K562 (cell line): ENCODE data around the gene PHF21A. TPM values are rescaled to one million over a fixed set of nuclear protein-coding genes. Genes with fewer than 3 reads are reported as not detected.

Source experiments
- CTCF ChIP-seq, 3 experiments: IDR thresholded peaks in 2 of 3; conservative IDR thresholded peaks in 1 of 3; 2 replicates each; pipeline ENCODE4 v1.5.1; 2011 to 2012; ENCODE audit warnings: low read length in 3 of 3, mild to moderate bottlenecking in 3 of 3, control low read depth in 2 of 3, improper control_type of control experiment in 1 of 3, inconsistent platforms in 1 of 3, low read depth in 1 of 3, mixed read lengths in 1 of 3, moderate library complexity in 1 of 3; ENCODE audit not compliant: insufficient read depth in 2 of 3
- FOSL1 ChIP-seq: fragments of 200-800 bp; sonication (Bioruptor generic); conservative IDR thresholded peaks from 2 replicates; pipeline ENCODE4 v1.6.1; 2016; ENCODE audit warnings: missing genetic modification characterization, missing compliant biosample characterization
- HDAC2 ChIP-seq: fragments of 450-650 bp; IDR thresholded peaks from 2 replicates; pipeline ENCODE4 v1.6.1; 2016; ENCODE audit warnings: mild to moderate bottlenecking
- KLF16 ChIP-seq: IDR thresholded peaks from 2 replicates; pipeline ENCODE4 v1.6.1; 2016; ENCODE audit warnings: antibody characterized with exemption
- MAX ChIP-seq: sonication (generic); formaldehyde crosslinking; IDR thresholded peaks from 2 replicates; pipeline ENCODE4 v1.9.0; 2022; ENCODE audit warnings: mild to moderate bottlenecking, missing genetic modification reagents
- NUFIP1 ChIP-seq: fragments of 450-650 bp; IDR thresholded peaks from 2 replicates; pipeline ENCODE4 v1.6.1; 2018; ENCODE audit not compliant: partially characterized antibody
- RBM17 ChIP-seq: fragments of 200-400 bp; formaldehyde crosslinking; IDR thresholded peaks from 2 replicates; pipeline ENCODE4 v1.6.1; 2017; ENCODE audit warnings: low read depth, mild to moderate bottlenecking, low read length, borderline replicate concordance
- RHOXF2B ChIP-seq: fragments of 250-450 bp; sonication (Bioruptor Pico); conservative IDR thresholded peaks from 2 replicates; pipeline ENCODE4 v1.5.1; 2021
- SREBF1 ChIP-seq: fragments of 150-350 bp; IDR thresholded peaks from 2 replicates; pipeline ENCODE4 v1.6.1; 2014; ENCODE audit warnings: antibody characterized with exemption, low read depth, low read length, borderline replicate concordance
- TCF7L2 ChIP-seq: fragments of 150-350 bp; IDR thresholded peaks from 2 replicates; pipeline ENCODE4 v1.6.1; 2016; ENCODE audit warnings: low read depth, mild to moderate bottlenecking, low read length, moderate library complexity
- TEAD2 ChIP-seq: fragments of 450-650 bp; IDR thresholded peaks from 2 replicates; pipeline ENCODE4 v1.6.1; 2016; ENCODE audit warnings: missing genetic modification characterization, control low read depth, missing compliant biosample characterization
- THRB ChIP-seq: fragments of 450-650 bp; formaldehyde crosslinking; conservative IDR thresholded peaks from 2 replicates; pipeline ENCODE4 v1.4.0; 2022; ENCODE audit warnings: mild to moderate bottlenecking, missing genetic modification characterization
- TOE1 ChIP-seq, 2 experiments: fragments of 450-650 bp in 1 of 2; sonication (generic) in 1 of 2; formaldehyde crosslinking in 1 of 2; IDR thresholded peaks; 2 replicates each; pipeline versions ENCODE4 v1.7.1 to v1.8.0; 2016 to 2022; ENCODE audit warnings: borderline replicate concordance in 2 of 2, mild to moderate bottlenecking in 2 of 2, antibody characterized with exemption in 1 of 2, inconsistent platforms in 1 of 2, low read depth in 1 of 2, missing genetic modification reagents in 1 of 2, moderate library complexity in 1 of 2
- ZNF146 ChIP-seq: IDR thresholded peaks from one replicate; pipeline ENCODE4 v1.6.1; 2018; ENCODE audit warnings: missing compliant biosample characterization; ENCODE audit not compliant: unreplicated experiment
- ZNF785 ChIP-seq: fragments of 250-450 bp; sonication (Bioruptor Pico); IDR thresholded peaks from 2 replicates; pipeline ENCODE4 v1.4.0; 2020; ENCODE audit warnings: mild to moderate bottlenecking
- polyA plus RNA-seq, 8 experiments: library from polyadenylated mRNA; depleted of rRNA in 4 of 8; stranded (reverse) in 5 of 8; unstranded in 3 of 8; fragments of >200 nt; fragmentation: Nextera tagmentation in 2 of 8; fragmentation: Illumina TruSeq in 1 of 8; extraction: Ambion mirVana in 2 of 8; extraction: Trizol in 1 of 8; gene quantifications; 2 replicates each; pipeline versions ENCODE4 v1.2.1 to v1.2.3, GENCODE V29; 2011 to 2014; ENCODE audit warnings: inconsistent platforms in 1 of 8, missing spikeins in 1 of 8
- total RNA-seq, 7 experiments: library from RNA; depleted of rRNA in 6 of 7; stranded (reverse); fragments of >200 nt in 6 of 7; fragmentation: Illumina TruSeq in 2 of 7; extraction: Trizol in 2 of 7; gene quantifications; 2 replicates each; pipeline versions ENCODE4 v1.2.1 to v1.2.3, GENCODE V29; 2011 to 2021; ENCODE audit warnings: low replicate concordance in 1 of 7
- TF ChIP-seq, protein P1 (sequence below): sonication (generic); formaldehyde crosslinking; IDR thresholded peaks from 2 replicates; pipeline ENCODE4 v1.8.1; 2023; ENCODE audit warnings: missing genetic modification reagents, mild to moderate bottlenecking, borderline replicate concordance
- TF ChIP-seq, protein P2 (sequence below): fragments of 200-800 bp; sonication (Bioruptor generic); IDR thresholded peaks from 2 replicates; pipeline ENCODE4 v1.6.1; 2017; ENCODE audit warnings: missing genetic modification characterization, missing compliant biosample characterization

PHF21A gene
- total and polyA plus RNA-seq, 9 of the 15 experiments (the other 6 are each of a cell fraction or from before 2014, with no cell fraction given) = 1.5 to 32.4 (median 10.7) TPM

DNA sequence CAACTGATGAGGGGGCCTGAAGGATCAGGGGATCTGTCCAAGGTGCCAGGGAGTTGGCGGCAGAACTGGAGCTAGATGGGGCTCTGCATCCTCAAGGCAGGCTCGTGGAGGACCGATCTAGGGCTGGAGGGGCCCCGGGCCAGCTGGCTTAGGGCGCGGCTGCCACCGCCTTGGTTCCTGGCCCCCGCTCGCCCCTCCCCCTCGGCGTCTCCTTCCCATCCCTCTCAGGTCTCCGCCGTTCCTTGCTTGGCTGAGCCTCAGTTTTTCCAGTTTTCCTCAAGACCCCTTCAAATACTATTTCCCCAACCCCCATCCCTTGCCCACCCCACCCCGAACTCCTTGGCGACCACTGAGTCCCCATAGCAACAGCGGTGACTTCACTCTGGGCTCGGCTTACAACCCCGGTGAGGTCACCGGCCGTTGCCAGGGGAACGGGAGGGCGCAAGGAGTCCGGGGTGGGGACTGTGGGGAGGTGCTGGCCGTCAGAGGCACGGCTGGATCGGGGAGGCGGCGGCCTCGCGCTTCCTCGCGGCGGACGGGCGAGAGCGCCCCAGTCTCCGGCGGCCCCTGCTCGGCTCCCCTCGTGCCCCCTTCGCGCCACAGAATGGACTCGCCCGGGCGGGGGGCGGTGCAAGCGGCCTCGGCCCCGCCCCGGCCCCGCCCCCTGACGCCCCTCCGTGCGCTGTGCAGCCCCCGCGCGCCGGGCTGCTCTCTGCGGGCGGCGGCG, 221.6 kb downstream of the PHF21A start (continued):
- TF ChIP-seq SREBF1 = peak; percentile 78; the same call in 1 of the 2 replicates
- no peak for TF ChIP-seq TOE1 (IDR thresholded peaks at IDR 0.05; ENCODE audit: borderline replicate concordance)
- no peak for TF ChIP-seq TOE1 (CRISPR knock-in tag; IDR thresholded peaks at IDR 0.05; ENCODE audit: borderline replicate concordance, low read depth)
- peak; percentile 92 for TF ChIP-seq TCF7L2
- TF ChIP-seq, protein P1, sequence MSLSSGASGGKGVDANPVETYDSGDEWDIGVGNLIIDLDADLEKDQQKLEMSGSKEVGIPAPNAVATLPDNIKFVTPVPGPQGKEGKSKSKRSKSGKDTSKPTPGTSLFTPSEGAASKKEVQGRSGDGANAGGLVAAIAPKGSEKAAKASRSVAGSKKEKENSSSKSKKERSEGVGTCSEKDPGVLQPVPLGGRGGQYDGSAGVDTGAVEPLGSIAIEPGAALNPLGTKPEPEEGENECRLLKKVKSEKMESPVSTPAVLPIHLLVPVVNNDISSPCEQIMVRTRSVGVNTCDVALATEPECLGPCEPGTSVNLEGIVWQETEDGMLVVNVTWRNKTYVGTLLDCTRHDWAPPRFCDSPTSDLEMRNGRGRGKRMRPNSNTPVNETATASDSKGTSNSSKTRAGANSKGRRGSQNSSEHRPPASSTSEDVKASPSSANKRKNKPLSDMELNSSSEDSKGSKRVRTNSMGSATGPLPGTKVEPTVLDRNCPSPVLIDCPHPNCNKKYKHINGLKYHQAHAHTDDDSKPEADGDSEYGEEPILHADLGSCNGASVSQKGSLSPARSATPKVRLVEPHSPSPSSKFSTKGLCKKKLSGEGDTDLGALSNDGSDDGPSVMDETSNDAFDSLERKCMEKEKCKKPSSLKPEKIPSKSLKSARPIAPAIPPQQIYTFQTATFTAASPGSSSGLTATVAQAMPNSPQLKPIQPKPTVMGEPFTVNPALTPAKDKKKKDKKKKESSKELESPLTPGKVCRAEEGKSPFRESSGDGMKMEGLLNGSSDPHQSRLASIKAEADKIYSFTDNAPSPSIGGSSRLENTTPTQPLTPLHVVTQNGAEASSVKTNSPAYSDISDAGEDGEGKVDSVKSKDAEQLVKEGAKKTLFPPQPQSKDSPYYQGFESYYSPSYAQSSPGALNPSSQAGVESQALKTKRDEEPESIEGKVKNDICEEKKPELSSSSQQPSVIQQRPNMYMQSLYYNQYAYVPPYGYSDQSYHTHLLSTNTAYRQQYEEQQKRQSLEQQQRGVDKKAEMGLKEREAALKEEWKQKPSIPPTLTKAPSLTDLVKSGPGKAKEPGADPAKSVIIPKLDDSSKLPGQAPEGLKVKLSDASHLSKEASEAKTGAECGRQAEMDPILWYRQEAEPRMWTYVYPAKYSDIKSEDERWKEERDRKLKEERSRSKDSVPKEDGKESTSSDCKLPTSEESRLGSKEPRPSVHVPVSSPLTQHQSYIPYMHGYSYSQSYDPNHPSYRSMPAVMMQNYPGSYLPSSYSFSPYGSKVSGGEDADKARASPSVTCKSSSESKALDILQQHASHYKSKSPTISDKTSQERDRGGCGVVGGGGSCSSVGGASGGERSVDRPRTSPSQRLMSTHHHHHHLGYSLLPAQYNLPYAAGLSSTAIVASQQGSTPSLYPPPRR (CRISPR knock-in tag) = no peak
- no peak for TF ChIP-seq TEAD2
- TF ChIP-seq, protein P2, sequence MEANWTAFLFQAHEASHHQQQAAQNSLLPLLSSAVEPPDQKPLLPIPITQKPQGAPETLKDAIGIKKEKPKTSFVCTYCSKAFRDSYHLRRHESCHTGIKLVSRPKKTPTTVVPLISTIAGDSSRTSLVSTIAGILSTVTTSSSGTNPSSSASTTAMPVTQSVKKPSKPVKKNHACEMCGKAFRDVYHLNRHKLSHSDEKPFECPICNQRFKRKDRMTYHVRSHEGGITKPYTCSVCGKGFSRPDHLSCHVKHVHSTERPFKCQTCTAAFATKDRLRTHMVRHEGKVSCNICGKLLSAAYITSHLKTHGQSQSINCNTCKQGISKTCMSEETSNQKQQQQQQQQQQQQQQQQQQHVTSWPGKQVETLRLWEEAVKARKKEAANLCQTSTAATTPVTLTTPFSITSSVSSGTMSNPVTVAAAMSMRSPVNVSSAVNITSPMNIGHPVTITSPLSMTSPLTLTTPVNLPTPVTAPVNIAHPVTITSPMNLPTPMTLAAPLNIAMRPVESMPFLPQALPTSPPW (CRISPR knock-in tag) = peak; percentile 63
- no peak for TF ChIP-seq ZNF785 (CRISPR knock-in tag)
- peak; percentile 78 for TF ChIP-seq FOSL1
- TF ChIP-seq CTCF (IDR thresholded peaks at IDR 0.05 in 2 of 3, conservative IDR thresholded peaks at IDR 0.05 in 1 of 3; ENCODE audit: insufficient read depth in 2 of 3, low read depth in 1 of 3, low read length in 3 of 3) = no peak
- no peak for TF ChIP-seq NUFIP1
- no peak for TF ChIP-seq KLF16
- peak; percentile 16; the same call in 1 of the 2 replicates for TF ChIP-seq MAX (CRISPR knock-in tag)
- TF ChIP-seq HDAC2 = no peak
- no peak for TF ChIP-seq ZNF146 (CRISPR knock-in tag)
- no peak for TF ChIP-seq THRB (CRISPR knock-in tag)
- no peak for TF ChIP-seq RBM17
- TF ChIP-seq RHOXF2B = no peak
